GM12873 (cell line): ENCODE results near the gene HACD2.
A peak's percentile ranks its signal among the peaks of the same experiment; 100 is the strongest.

Source experiments
- TF ChIP-seq, protein P1 (sequence below): IDR thresholded peaks from 2 replicates; pipeline ENCODE4 v1.5.1; 2012; ENCODE audit warnings: low read depth, mild to moderate bottlenecking, moderate library complexity, low read length, control low read depth; ENCODE audit not compliant: insufficient read depth; ENCODE audit errors: missing control alignments

The HACD2 gene

GRCh38 chr3:123562547-123562946 lies 22.3 kb downstream of the HACD2 start:
- TF ChIP-seq, protein P1, sequence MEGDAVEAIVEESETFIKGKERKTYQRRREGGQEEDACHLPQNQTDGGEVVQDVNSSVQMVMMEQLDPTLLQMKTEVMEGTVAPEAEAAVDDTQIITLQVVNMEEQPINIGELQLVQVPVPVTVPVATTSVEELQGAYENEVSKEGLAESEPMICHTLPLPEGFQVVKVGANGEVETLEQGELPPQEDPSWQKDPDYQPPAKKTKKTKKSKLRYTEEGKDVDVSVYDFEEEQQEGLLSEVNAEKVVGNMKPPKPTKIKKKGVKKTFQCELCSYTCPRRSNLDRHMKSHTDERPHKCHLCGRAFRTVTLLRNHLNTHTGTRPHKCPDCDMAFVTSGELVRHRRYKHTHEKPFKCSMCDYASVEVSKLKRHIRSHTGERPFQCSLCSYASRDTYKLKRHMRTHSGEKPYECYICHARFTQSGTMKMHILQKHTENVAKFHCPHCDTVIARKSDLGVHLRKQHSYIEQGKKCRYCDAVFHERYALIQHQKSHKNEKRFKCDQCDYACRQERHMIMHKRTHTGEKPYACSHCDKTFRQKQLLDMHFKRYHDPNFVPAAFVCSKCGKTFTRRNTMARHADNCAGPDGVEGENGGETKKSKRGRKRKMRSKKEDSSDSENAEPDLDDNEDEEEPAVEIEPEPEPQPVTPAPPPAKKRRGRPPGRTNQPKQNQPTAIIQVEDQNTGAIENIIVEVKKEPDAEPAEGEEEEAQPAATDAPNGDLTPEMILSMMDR: no peak

GRCh38 chr3:123561188-123561587 lies 23.7 kb downstream of the HACD2 start:
- TF ChIP-seq, protein P1: no peak

DNA sequence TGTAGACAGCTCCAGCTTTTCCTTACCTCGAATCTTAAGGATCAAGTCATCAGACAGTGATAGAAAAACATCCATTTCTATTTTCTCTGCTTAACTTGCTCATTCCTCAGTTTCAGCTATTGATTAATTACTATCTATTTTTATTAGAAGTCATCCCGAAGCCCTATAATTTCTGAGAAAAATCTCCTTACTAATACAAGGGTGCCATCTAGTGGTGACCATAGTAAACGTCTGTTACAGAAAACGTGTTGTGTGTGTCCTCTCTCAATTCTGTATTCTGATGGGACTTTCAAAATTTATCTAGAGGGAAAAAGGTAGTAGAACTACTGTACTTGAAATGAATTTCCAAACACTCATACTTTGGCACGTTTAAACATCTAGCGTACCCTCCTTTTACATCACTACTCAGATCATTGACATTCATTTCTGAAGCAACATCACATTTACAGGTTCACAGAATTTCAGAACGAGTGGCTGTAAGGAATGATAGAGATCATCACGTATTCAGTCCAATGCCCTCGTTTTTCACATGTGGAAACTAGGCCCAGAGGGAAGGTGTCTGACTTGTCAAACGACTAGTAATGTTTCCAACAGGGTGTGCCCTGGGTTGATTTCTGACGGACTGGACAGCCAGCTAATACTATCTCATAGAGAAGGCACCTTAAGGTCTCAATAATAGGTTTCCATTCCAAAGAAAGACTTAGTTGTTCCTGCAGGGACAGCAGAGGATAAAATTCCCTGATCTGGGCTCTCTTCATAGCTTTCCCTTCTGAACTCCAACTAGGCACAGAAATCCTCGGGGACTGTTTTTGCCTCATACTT lies 25.6 kb downstream of the HACD2 start:
- TF ChIP-seq, protein P1: peak; percentile 65

- TF ChIP-seq, protein P1: no peak
Measured at GRCh38 chr3:123553536-123553935, 31.3 kb downstream of the HACD2 start.

DNA sequence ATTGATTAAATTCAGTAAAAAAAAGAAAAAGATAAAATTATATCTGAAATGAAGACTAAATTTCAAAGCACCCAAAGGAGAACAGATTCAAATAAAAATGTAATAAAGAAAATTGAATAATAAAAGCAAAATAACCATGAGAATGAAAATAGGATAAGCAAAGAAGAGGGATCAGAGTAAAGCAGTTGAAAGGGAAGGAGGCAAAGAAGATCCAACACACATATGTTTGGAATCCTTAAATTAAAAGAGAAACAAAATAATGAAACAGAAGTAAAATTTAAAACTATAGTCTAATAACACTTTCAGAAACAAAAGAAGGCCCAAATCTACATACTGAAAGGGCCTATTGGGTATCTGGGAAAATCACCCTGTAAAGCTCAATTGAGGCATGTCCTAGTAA lies 32.1 kb downstream of the HACD2 start:
- TF ChIP-seq, protein P1: no peak

- TF ChIP-seq, protein P1: peak; percentile 62
Measured at GRCh38 chr3:123552095-123552714, 32.6 kb downstream of the HACD2 start.

- TF ChIP-seq, protein P1: no peak
Measured at GRCh38 chr3:123547881-123548519, 36.9 kb downstream of the HACD2 start.
